Measurements from ENCODE around the gene H3-3A.
A peak's percentile ranks its signal among the peaks of the same experiment; 100 is the strongest.
"Not testable (repeated sequence)": the region's sequence is repeated elsewhere in the genome, so short reads cannot be mapped to it uniquely, and the experiment has no call there.

Gene H3-3A

GRCh38 chr1:226085675-226086285 lies 23.3 kb downstream of the H3-3A start:
- DNase-seq (ENCODE audit: low spot score) = no peak

- DNase-seq (ENCODE audit: low spot score) = no peak
Measured at GRCh38 chr1:226086776-226087175, 24.3 kb downstream of the H3-3A start.

GRCh38 chr1:226091461-226091860 lies 28.9 kb downstream of the H3-3A start:
- DNase-seq (ENCODE audit: low spot score) = no peak

GRCh38 chr1:226092048-226092820 lies 29.7 kb downstream of the H3-3A start:
- not testable (repeated sequence) for DNase-seq (ENCODE audit: low spot score)

GRCh38 chr1:226092965-226093364 lies 30.4 kb downstream of the H3-3A start:
- no peak for DNase-seq (ENCODE audit: low spot score)

GRCh38 chr1:226093621-226094020 lies 31.1 kb downstream of the H3-3A start:
- no peak for DNase-seq (ENCODE audit: low spot score)

GRCh38 chr1:226094451-226094850 lies 31.9 kb downstream of the H3-3A start:
- no peak for DNase-seq (ENCODE audit: low spot score)

- DNase-seq (ENCODE audit: low spot score) = no peak
Measured at GRCh38 chr1:226095286-226095685, 32.8 kb downstream of the H3-3A start.

GRCh38 chr1:226097866-226098625 lies 35.5 kb downstream of the H3-3A start:
- DNase-seq (ENCODE audit: low spot score) = peak; percentile 48

GRCh38 chr1:226098870-226099835 lies 36.6 kb downstream of the H3-3A start:
- DNase-seq (ENCODE audit: low spot score) = no peak

GRCh38 chr1:226100436-226101391 lies 38.2 kb downstream of the H3-3A start:
- peak; percentile 55 for DNase-seq (ENCODE audit: low spot score)

GRCh38 chr1:226104671-226105121 lies 42.2 kb downstream of the H3-3A start:
- DNase-seq (ENCODE audit: low spot score) = no peak

- no peak for DNase-seq (ENCODE audit: low spot score)
Measured at GRCh38 chr1:226107471-226108460, 45.2 kb downstream of the H3-3A start.

- DNase-seq (ENCODE audit: low spot score) = no peak
Measured at GRCh38 chr1:226108935-226109828, 46.7 kb downstream of the H3-3A start.

GRCh38 chr1:226109829-226110248 lies 47.3 kb downstream of the H3-3A start:
- DNase-seq (ENCODE audit: low spot score) = peak; percentile 92

- peak; percentile 80 for DNase-seq (ENCODE audit: low spot score)
Measured at GRCh38 chr1:226110249-226111097, 48.0 kb downstream of the H3-3A start.
